K562 (cell line): Measurements from ENCODE around the gene HNRNPA2B1. TPM values are rescaled to one million over a fixed set of nuclear protein-coding genes. Genes with fewer than 3 reads are reported as not detected.

ENCODE experiments used
- FUS ChIP-seq: fragments of 200-400 bp; formaldehyde crosslinking; optimal IDR thresholded peaks from 2 replicates; pipeline ENCODE3; 2017; ENCODE audit warnings: low read depth, low read length
- HES1 ChIP-seq: fragments of 450-650 bp; IDR thresholded peaks from 2 replicates; pipeline ENCODE4 v1.6.1; 2016; ENCODE audit warnings: low read depth, mild to moderate bottlenecking, moderate library complexity
- HEY1 ChIP-seq: fragments of 250-450 bp; sonication (Bioruptor Pico); IDR thresholded peaks from 2 replicates; pipeline ENCODE4 v1.5.0; 2020; ENCODE audit warnings: mild to moderate bottlenecking, moderate library complexity, borderline replicate concordance
- HLTF ChIP-seq: fragments of 450-650 bp; IDR thresholded peaks from 2 replicates; pipeline ENCODE4 v1.6.1; 2016
- L3MBTL2 ChIP-seq: fragments of 450-650 bp; IDR thresholded peaks from 2 replicates; pipeline ENCODE4 v1.6.1; 2016; ENCODE audit warnings: mild to moderate bottlenecking, moderate library complexity
- MAFF ChIP-seq: IDR thresholded peaks from 2 replicates; pipeline ENCODE4 v1.6.1; 2012; ENCODE audit warnings: low read length, improper control_type of control experiment
- MYC ChIP-seq, 2 experiments: fragments of 250-450 bp in 1 of 2; sonication (Bioruptor Pico) in 1 of 2; IDR thresholded peaks; 2 replicates each; pipeline versions ENCODE4 v1.5.1 to v1.6.1; 2012 to 2021; ENCODE audit warnings: low read depth in 2 of 2, borderline replicate concordance in 1 of 2, improper control_type of control experiment in 1 of 2, low read length in 1 of 2, mild to moderate bottlenecking in 1 of 2, moderate library complexity in 1 of 2
- NEUROD1 ChIP-seq: fragments of 150-350 bp; IDR thresholded peaks from 2 replicates; pipeline ENCODE4 v1.6.1; 2014; ENCODE audit warnings: borderline replicate concordance, low read length, low read depth; ENCODE audit not compliant: partially characterized antibody
- POLR2AphosphoS2 ChIP-seq: IDR thresholded peaks from 2 replicates; pipeline ENCODE4 v1.6.1; 2012; ENCODE audit warnings: low read length, improper control_type of control experiment
- PYGO2 ChIP-seq: fragments of 450-650 bp; IDR thresholded peaks from 2 replicates; pipeline ENCODE4 v1.6.1; 2016; ENCODE audit warnings: mild to moderate bottlenecking, missing genetic modification characterization, moderate library complexity, missing compliant biosample characterization
- RBFOX2 ChIP-seq: fragments of 200-400 bp; formaldehyde crosslinking; IDR thresholded peaks from 2 replicates; pipeline ENCODE4 v1.6.1; 2017; ENCODE audit warnings: low read depth, mild to moderate bottlenecking, low read length, moderate library complexity
- RUNX1 ChIP-seq: sonication (generic); IDR thresholded peaks from 2 replicates; pipeline ENCODE4 v1.6.1; 2016; ENCODE audit warnings: antibody characterized with exemption, low read depth
- SETDB1 ChIP-seq: IDR thresholded peaks from one replicate; pipeline ENCODE4 v1.6.1; 2012; ENCODE audit warnings: low read length, control low read depth, inconsistent platforms
- SMAD4 ChIP-seq: fragments of 250-450 bp; sonication (Bioruptor Pico); conservative IDR thresholded peaks from 2 replicates; pipeline ENCODE4 v1.8.0; 2021; ENCODE audit warnings: inconsistent platforms, mild to moderate bottlenecking, moderate library complexity
- SREBF1 ChIP-seq: fragments of 150-350 bp; IDR thresholded peaks from 2 replicates; pipeline ENCODE4 v1.6.1; 2014; ENCODE audit warnings: antibody characterized with exemption, low read depth, low read length, borderline replicate concordance
- TEAD1 ChIP-seq, 2 experiments: fragments of 450-650 bp in 1 of 2; sonication (generic) in 1 of 2; formaldehyde crosslinking; IDR thresholded peaks; 2 replicates each; pipeline versions ENCODE4 v1.4.0 to v1.8.0; 2020 to 2022; ENCODE audit warnings: mild to moderate bottlenecking in 2 of 2, missing genetic modification reagents in 1 of 2
- TSHZ1 ChIP-seq: fragments of 250-450 bp; sonication (Bioruptor Pico); IDR thresholded peaks from 2 replicates; pipeline ENCODE4 v1.4.0; 2020; ENCODE audit warnings: mild to moderate bottlenecking, moderate library complexity
- ZKSCAN1 ChIP-seq: fragments of 150-350 bp; IDR thresholded peaks from 2 replicates; pipeline ENCODE4 v1.6.1; 2016; ENCODE audit warnings: low read depth, low read length
- ZNF224 ChIP-seq: sonication (generic); formaldehyde crosslinking; IDR thresholded peaks from 2 replicates; pipeline ENCODE4 v1.8.0; 2022; ENCODE audit warnings: mild to moderate bottlenecking, missing genetic modification reagents
- ZNF395 ChIP-seq: fragments of 200-800 bp; sonication (Bioruptor generic); IDR thresholded peaks from 2 replicates; pipeline ENCODE4 v1.6.1; 2017; ENCODE audit warnings: missing genetic modification characterization, missing compliant biosample characterization
- polyA plus RNA-seq, 8 experiments: library from polyadenylated mRNA; depleted of rRNA in 4 of 8; stranded (reverse) in 5 of 8; unstranded in 3 of 8; fragments of >200 nt; fragmentation: Nextera tagmentation in 2 of 8; fragmentation: Illumina TruSeq in 1 of 8; extraction: Ambion mirVana in 2 of 8; extraction: Trizol in 1 of 8; gene quantifications; 2 replicates each; pipeline versions ENCODE4 v1.2.1 to v1.2.3, GENCODE V29; 2011 to 2014; ENCODE audit warnings: inconsistent platforms in 1 of 8, missing spikeins in 1 of 8
- total RNA-seq, 7 experiments: library from RNA; depleted of rRNA in 6 of 7; stranded (reverse); fragments of >200 nt in 6 of 7; fragmentation: Illumina TruSeq in 2 of 7; extraction: Trizol in 2 of 7; gene quantifications; 2 replicates each; pipeline versions ENCODE4 v1.2.1 to v1.2.3, GENCODE V29; 2011 to 2021; ENCODE audit warnings: low replicate concordance in 1 of 7

The HNRNPA2B1 gene
- total and polyA plus RNA-seq, 9 of the 15 experiments (the other 6 are each of a cell fraction or from before 2014, with no cell fraction given), result 630 to 1,989 (median 865) TPM

- TF ChIP-seq TSHZ1 (no peak), L3MBTL2 (no peak; the same call in 1 of the 2 replicates), SETDB1 (peak; percentile 49), TEAD1 (CRISPR knock-in tag; IDR thresholded peaks at IDR 0.05) (peak in 1 of 2 experiments; percentile 82; a peak in 1 of 4 replicates), HEY1 (peak; percentile 16; the same call in 1 of the 2 replicates), ZKSCAN1 (peak; percentile 57; the same call in 1 of the 2 replicates), PYGO2 (no peak), NEUROD1 (no peak), RUNX1 (peak; percentile 61; the same call in 1 of the 2 replicates), RBFOX2 (peak; percentile 92), FUS (no peak), ZNF224 (CRISPR knock-in tag) (no peak), ZNF395 (CRISPR knock-in tag) (no peak; the same call in 1 of the 2 replicates), MAFF (no peak), POLR2AphosphoS2 (peak; percentile 88; the same call in 1 of the 2 replicates), MYC (IDR thresholded peaks at IDR 0.05; ENCODE audit: low read depth, low read length) (no peak), MYC (CRISPR knock-in tag; IDR thresholded peaks at IDR 0.05; ENCODE audit: borderline replicate concordance, low read depth) (peak; percentile 78; the same call in 1 of the 2 replicates), HES1 (no peak), HLTF (peak; percentile 71; the same call in 1 of the 2 replicates), SMAD4 (no peak), SREBF1 (no peak)
Measured at GRCh38 chr7:26200444-26201246, at the start of gene HNRNPA2B1 (continued).
